SK-N-SH (cell line): ENCODE measurements around the gene PITHD1. TPM values are rescaled to one million over a fixed set of nuclear protein-coding genes. Genes with fewer than 3 reads are reported as not detected.

ENCODE experiments used
- CTCF ChIA-PET: fragments of 300-600, 350-600 bp; formaldehyde crosslinking; extraction: SDS; loops from one replicate; lab custom pipeline; 2021; lab: Yijun Ruan, JAX
- POLR2A ChIA-PET: fragments of 350-600 bp; sonication (Branson Sonifier 250); formaldehyde crosslinking; extraction: SDS; loops from one replicate; lab custom pipeline; 2020; ENCODE audit warnings: antibody characterized with exemption, inconsistent platforms; lab: Yijun Ruan, JAX
- DNase-seq: peaks from one replicate; pipeline ENCODE4 v3.0.0; 2012
- H2AFZ ChIP-seq: fragments of 200-600 bp; sonication (generic); 2 replicates; pipeline ENCODE4 v1.8.1; 2016; ENCODE audit warnings: antibody characterized with exemption, mild to moderate bottlenecking, low read depth
- H3F3A ChIP-seq: fragments of 200-600 bp; sonication (generic); replicated peaks from 2 replicates; pipeline ENCODE3; 2016; ENCODE audit warnings: antibody characterized with exemption, mild to moderate bottlenecking; ENCODE audit not compliant: insufficient read depth
- H3K27ac ChIP-seq, 2 experiments: fragments of 200-500 bp in 1 of 2; fragments of 200-600 bp in 1 of 2; sonication (Bioruptor generic) in 1 of 2; sonication (generic), shearing (Covaris generic) in 1 of 2; 2 replicates each; pipeline versions ENCODE4 v1.5.1 to v1.6.1; 2014 to 2016; ENCODE audit warnings: low read depth in 2 of 2, inconsistent platforms in 1 of 2, low read length in 1 of 2, mild to moderate bottlenecking in 1 of 2, mixed read lengths in 1 of 2
- H3K27me3 ChIP-seq: fragments of 200-600 bp; sonication (generic), shearing (Covaris generic); 2 replicates; pipeline ENCODE4 v1.6.1; 2016; ENCODE audit warnings: mixed run types; ENCODE audit not compliant: insufficient read depth
- H3K36me3 ChIP-seq, 2 experiments: fragments of 200-500 bp in 1 of 2; fragments of 200-600 bp in 1 of 2; sonication (Bioruptor generic) in 1 of 2; sonication (generic) in 1 of 2; replicated peaks in 1 of 2; 2 replicates each; pipeline versions ENCODE3 to v1.5.1; 2014 to 2016; ENCODE audit warnings: low read length in 1 of 2, mild to moderate bottlenecking in 1 of 2; ENCODE audit not compliant: insufficient read depth in 2 of 2, control insufficient read depth in 1 of 2
- H3K4me1 ChIP-seq, 2 experiments: fragments of 200-500 bp in 1 of 2; fragments of 200-600 bp in 1 of 2; sonication (Bioruptor generic) in 1 of 2; sonication (generic), shearing (Covaris generic) in 1 of 2; 2 replicates each; pipeline versions ENCODE4 v1.5.1 to v1.6.1; 2014 to 2016; ENCODE audit warnings: low read depth in 1 of 2, low read length in 1 of 2, mixed run types in 1 of 2; ENCODE audit not compliant: insufficient read depth in 2 of 2, control insufficient read depth in 1 of 2
- H3K4me2 ChIP-seq: fragments of 200-600 bp; sonication (generic), shearing (Covaris generic); 2 replicates; pipeline ENCODE4 v1.6.1; 2017; ENCODE audit warnings: mixed run types
- H3K4me3 ChIP-seq, 2 experiments: fragments of 200-500 bp in 1 of 2; fragments of 200-600 bp in 1 of 2; sonication (Bioruptor generic) in 1 of 2; sonication (generic), shearing (Covaris generic) in 1 of 2; 2 replicates each; pipeline versions ENCODE4 v1.5.1 to v1.8.1; 2014 to 2016; ENCODE audit warnings: low read depth in 2 of 2, inconsistent platforms in 1 of 2, low read length in 1 of 2, mild to moderate bottlenecking in 1 of 2, mixed read lengths in 1 of 2, moderate library complexity in 1 of 2
- H3K79me2 ChIP-seq: fragments of 200-600 bp; sonication (generic); 2 replicates; pipeline ENCODE4 v1.8.1; 2017; ENCODE audit warnings: mild to moderate bottlenecking; ENCODE audit not compliant: insufficient read depth
- H3K9ac ChIP-seq: fragments of 200-600 bp; sonication (generic); 2 replicates; pipeline ENCODE4 v1.6.1; 2017; ENCODE audit warnings: mixed run types
- H3K9me2 ChIP-seq: fragments of 200-600 bp; sonication (generic); 2 replicates; pipeline ENCODE4 v1.6.1; 2017; ENCODE audit warnings: mixed run types
- H3K9me3 ChIP-seq: fragments of 200-600 bp; sonication (generic); 2 replicates; pipeline ENCODE4 v1.6.1; 2017; ENCODE audit warnings: mixed run types, mild to moderate bottlenecking, moderate library complexity
- H4K20me1 ChIP-seq: fragments of 200-600 bp; sonication (generic); 2 replicates; pipeline ENCODE4 v1.6.1; 2017; ENCODE audit warnings: mild to moderate bottlenecking, mixed run types; ENCODE audit not compliant: insufficient read depth
- ELF1 ChIP-seq: IDR thresholded peaks from 2 replicates; pipeline ENCODE4 v1.4.0; 2012
- EP300 ChIP-seq, 2 experiments: IDR thresholded peaks; 2 replicates each; pipeline versions ENCODE4 v1.4.0 to v1.6.1; 2012; ENCODE audit warnings: borderline replicate concordance in 1 of 2, low read depth in 1 of 2, low read length in 1 of 2
- FOXJ3 ChIP-seq: sonication (generic); formaldehyde crosslinking; IDR thresholded peaks from 2 replicates; pipeline ENCODE4 v1.5.1; 2020; ENCODE audit warnings: mild to moderate bottlenecking, missing genetic modification reagents
- FOXM1 ChIP-seq: IDR thresholded peaks from 2 replicates; pipeline ENCODE4 v1.4.0; 2012; ENCODE audit warnings: low read depth, mild to moderate bottlenecking
- GABPA ChIP-seq: IDR thresholded peaks from 2 replicates; pipeline ENCODE4 v1.4.0; 2012; ENCODE audit warnings: low read depth, mild to moderate bottlenecking
- GATA2 ChIP-seq: sonication (generic); formaldehyde crosslinking; IDR thresholded peaks from 2 replicates; pipeline ENCODE4 v1.5.0; 2020; ENCODE audit warnings: mild to moderate bottlenecking, missing genetic modification reagents
- JUND ChIP-seq: IDR thresholded peaks from 2 replicates; pipeline ENCODE4 v1.4.0; 2012
- MEF2A ChIP-seq: IDR thresholded peaks from 2 replicates; pipeline ENCODE4 v1.4.0; 2012; ENCODE audit warnings: low read depth, borderline replicate concordance
- MXI1 ChIP-seq: IDR thresholded peaks from 2 replicates; pipeline ENCODE4 v1.6.1; 2012; ENCODE audit warnings: mild to moderate bottlenecking, low read depth, low read length, improper control_type of control experiment
- PBX3 ChIP-seq: IDR thresholded peaks from 2 replicates; pipeline ENCODE4; 2012
- RAD21 ChIP-seq: IDR thresholded peaks from 2 replicates; pipeline ENCODE4 v1.6.1; 2012; ENCODE audit warnings: mild to moderate bottlenecking, low read length
- RFX5 ChIP-seq: IDR thresholded peaks from 2 replicates; pipeline ENCODE4 v1.6.1; 2012; ENCODE audit warnings: mild to moderate bottlenecking, improper control_type of control experiment, low read length
- RXRA ChIP-seq: IDR thresholded peaks from 2 replicates; pipeline ENCODE4 v1.4.0; 2012; ENCODE audit warnings: low read depth, mild to moderate bottlenecking, borderline replicate concordance
- TAF1 ChIP-seq: IDR thresholded peaks from 2 replicates; pipeline ENCODE4 v1.6.1; 2012; ENCODE audit warnings: low read depth, mild to moderate bottlenecking, low read length, moderate library complexity, borderline replicate concordance
- TCF12 ChIP-seq: IDR thresholded peaks from 2 replicates; pipeline ENCODE4 v1.4.0; 2012
- USF2 ChIP-seq: fragments of 150-350 bp; IDR thresholded peaks from 2 replicates; pipeline ENCODE4 v1.6.1; 2017; ENCODE audit warnings: antibody characterized with exemption, low read length, low read depth, borderline replicate concordance
- WGBS: methylation state at CpG from one replicate; pipeline ENCODE4 v1.1.6; 2017; ENCODE audit warnings: low lambda C conversion rate; 5-methylcytosine and 5-hydroxymethylcytosine counted together
- polyA plus RNA-seq, 3 experiments: library from polyadenylated mRNA; depleted of rRNA; stranded (reverse); fragments of >200 nt; gene quantifications; 2 replicates each; pipeline ENCODE4 v1.2.3, GENCODE V29; 2012
- TF ChIP-seq, protein P1 (sequence below): IDR thresholded peaks from 2 replicates; pipeline ENCODE4 v1.4.0; 2012; ENCODE audit warnings: low read depth, borderline replicate concordance
- TF ChIP-seq, protein P2 (sequence below): fragments of 150-350 bp; IDR thresholded peaks from 2 replicates; pipeline ENCODE4 v1.6.1; 2016; ENCODE audit warnings: mild to moderate bottlenecking, low read depth, low read length

The PITHD1 gene
- polyA plus RNA-seq, 1 of the 3 experiments (the other 2 are of a cell fraction), result 36.3 TPM

DNA sequence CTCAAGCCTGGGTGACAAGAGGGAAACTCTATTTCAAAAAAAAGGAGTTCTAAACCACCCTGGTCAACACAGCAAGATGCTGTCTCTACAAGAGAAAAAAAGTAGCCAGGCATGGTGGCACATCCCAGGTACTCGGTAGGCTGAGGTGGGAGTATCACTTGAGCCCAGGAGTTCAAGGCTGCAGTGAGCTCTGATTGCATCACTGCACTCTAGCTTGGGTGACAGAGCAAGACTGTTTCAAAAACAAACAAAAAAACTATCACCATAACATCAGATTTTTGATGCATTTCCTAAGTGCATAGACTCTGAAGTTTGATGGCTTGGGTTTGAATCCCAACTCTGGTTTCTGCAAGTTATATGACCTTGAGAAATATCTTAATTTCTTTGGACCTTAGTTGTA, 25.3 kb upstream of the PITHD1 start:
- CTCF ChIA-PET, result interaction anchor here (1.0 to 4.0 kb wide), 6 partner anchors 10 to 256 kb away, joined by 4 to 12 read pairs (median 5); partner anchors contain the start of gene ELOA
- TF ChIP-seq ELF1, result no peak
- TF ChIP-seq RXRA, result no peak
- no peak for TF ChIP-seq USF2
- TF ChIP-seq RAD21, result no peak
- no peak for TF ChIP-seq PBX3
- no peak for TF ChIP-seq JUND
- no peak for TF ChIP-seq FOXJ3 (CRISPR knock-in tag)
- TF ChIP-seq, protein P1, sequence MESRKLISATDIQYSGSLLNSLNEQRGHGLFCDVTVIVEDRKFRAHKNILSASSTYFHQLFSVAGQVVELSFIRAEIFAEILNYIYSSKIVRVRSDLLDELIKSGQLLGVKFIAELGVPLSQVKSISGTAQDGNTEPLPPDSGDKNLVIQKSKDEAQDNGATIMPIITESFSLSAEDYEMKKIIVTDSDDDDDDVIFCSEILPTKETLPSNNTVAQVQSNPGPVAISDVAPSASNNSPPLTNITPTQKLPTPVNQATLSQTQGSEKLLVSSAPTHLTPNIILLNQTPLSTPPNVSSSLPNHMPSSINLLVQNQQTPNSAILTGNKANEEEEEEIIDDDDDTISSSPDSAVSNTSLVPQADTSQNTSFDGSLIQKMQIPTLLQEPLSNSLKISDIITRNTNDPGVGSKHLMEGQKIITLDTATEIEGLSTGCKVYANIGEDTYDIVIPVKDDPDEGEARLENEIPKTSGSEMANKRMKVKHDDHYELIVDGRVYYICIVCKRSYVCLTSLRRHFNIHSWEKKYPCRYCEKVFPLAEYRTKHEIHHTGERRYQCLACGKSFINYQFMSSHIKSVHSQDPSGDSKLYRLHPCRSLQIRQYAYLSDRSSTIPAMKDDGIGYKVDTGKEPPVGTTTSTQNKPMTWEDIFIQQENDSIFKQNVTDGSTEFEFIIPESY, result no peak
- TF ChIP-seq MXI1, result no peak
- no peak for TF ChIP-seq RFX5
- TF ChIP-seq EP300 (IDR thresholded peaks at IDR 0.05; ENCODE audit: borderline replicate concordance in 1 of 2, low read depth in 1 of 2, low read length in 1 of 2), result no peak
- TF ChIP-seq TCF12, result no peak
- no peak for TF ChIP-seq GABPA
- TF ChIP-seq, protein P2, sequence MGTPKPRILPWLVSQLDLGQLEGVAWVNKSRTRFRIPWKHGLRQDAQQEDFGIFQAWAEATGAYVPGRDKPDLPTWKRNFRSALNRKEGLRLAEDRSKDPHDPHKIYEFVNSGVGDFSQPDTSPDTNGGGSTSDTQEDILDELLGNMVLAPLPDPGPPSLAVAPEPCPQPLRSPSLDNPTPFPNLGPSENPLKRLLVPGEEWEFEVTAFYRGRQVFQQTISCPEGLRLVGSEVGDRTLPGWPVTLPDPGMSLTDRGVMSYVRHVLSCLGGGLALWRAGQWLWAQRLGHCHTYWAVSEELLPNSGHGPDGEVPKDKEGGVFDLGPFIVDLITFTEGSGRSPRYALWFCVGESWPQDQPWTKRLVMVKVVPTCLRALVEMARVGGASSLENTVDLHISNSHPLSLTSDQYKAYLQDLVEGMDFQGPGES, result no peak
- no peak for TF ChIP-seq GATA2 (CRISPR knock-in tag)
- no peak for TF ChIP-seq FOXM1
- no peak for TF ChIP-seq TAF1
- TF ChIP-seq MEF2A, result no peak

More for the DNA sequence above, 25.3 kb upstream of the PITHD1 start:
- POLR2A ChIA-PET, result no interaction called here
- no peaks in the 10 kb centered on the region for H3K9me2 ChIP-seq
- peaks cover 38% of the 10 kb centered on the region for H4K20me1 ChIP-seq
- H2AFZ ChIP-seq, result no peak overlapping the region
- 73% methylated on average over 1 of the region's 1 CpG for WGBS
- H3F3A ChIP-seq, result peaks cover 8% of the 10 kb centered on the region
- H3K79me2 ChIP-seq, result peaks cover 59% of the 10 kb centered on the region
- no peak overlapping the region for H3K9ac ChIP-seq
- no peak overlapping the region for H3K4me3 ChIP-seq
- no peak for DNase-seq
- no peak overlapping the region for H3K27ac ChIP-seq
- no peaks in the 10 kb centered on the region for H3K9me3 ChIP-seq
- H3K27me3 ChIP-seq, result no peaks in the 10 kb centered on the region
- H3K4me1 ChIP-seq, result peaks cover 0 to 10% of the 10 kb centered on the region in 2 experiments; a peak in 1 of 4 replicates
- no peak overlapping the region for H3K4me2 ChIP-seq
- H3K36me3 ChIP-seq, result peaks cover 83 to 85% of the 10 kb centered on the region in 2 experiments
